DND-41 (cell line): ENCODE results near the gene BPIFB1.

Source experiments
- ATAC-seq: fragments of 200-7000 bp; cut with Tn5 transposase; 3 replicates; pipeline ENCODE4 v1.9.1; 2021; ENCODE audit warnings: low read depth; ENCODE audit not compliant: insufficient read depth
- DNase-seq: peaks from one replicate; pipeline ENCODE4 v3.0.0-alpha.2; 2020
- H2AFZ ChIP-seq: 2 replicates; pipeline ENCODE4 v1.6.0; 2012; ENCODE audit warnings: low read depth, low read length
- H3K27ac ChIP-seq: 2 replicates; pipeline ENCODE4 v1.5.1; 2012; ENCODE audit warnings: low read length, inconsistent platforms
- H3K27me3 ChIP-seq: fragments of 200-600 bp; sonication (generic); 2 replicates; pipeline ENCODE4 v1.6.0; 2012; ENCODE audit warnings: low read length, mild to moderate bottlenecking, inconsistent platforms; ENCODE audit not compliant: insufficient read depth, poor library complexity
- H3K36me3 ChIP-seq: 2 replicates; pipeline ENCODE4 v1.5.1; 2012; ENCODE audit warnings: low read length, inconsistent platforms; ENCODE audit not compliant: insufficient read depth
- H3K4me1 ChIP-seq: 2 replicates; pipeline ENCODE4 v1.5.1; 2012; ENCODE audit warnings: mild to moderate bottlenecking, low read length; ENCODE audit not compliant: insufficient read depth
- H3K4me2 ChIP-seq: 2 replicates; pipeline ENCODE4 v1.6.0; 2012; ENCODE audit warnings: mild to moderate bottlenecking, moderate library complexity, low read length, inconsistent platforms; ENCODE audit not compliant: insufficient read depth
- H3K4me3 ChIP-seq, 2 experiments: fragments of 200-600 bp in 1 of 2; shearing (Covaris generic) in 1 of 2; 2 replicates each; pipeline ENCODE4 v1.5.1; 2012 to 2016; ENCODE audit warnings: inconsistent platforms in 2 of 2, low read length in 2 of 2, mild to moderate bottlenecking in 2 of 2, low read depth in 1 of 2, moderate library complexity in 1 of 2
- H3K79me2 ChIP-seq: 2 replicates; pipeline ENCODE4 v1.6.0; 2012; ENCODE audit warnings: low read length, inconsistent platforms; ENCODE audit not compliant: insufficient read depth
- H3K9ac ChIP-seq: 2 replicates; pipeline ENCODE4 v1.6.0; 2012; ENCODE audit warnings: low read depth, mild to moderate bottlenecking, inconsistent platforms, low read length, moderate library complexity
- H3K9me3 ChIP-seq: 2 replicates; pipeline ENCODE4 v1.5.1; 2012; ENCODE audit warnings: low read length, moderate library complexity, mild to moderate bottlenecking, inconsistent platforms; ENCODE audit not compliant: insufficient read depth, severe bottlenecking
- H4K20me1 ChIP-seq: 2 replicates; pipeline ENCODE4 v1.6.0; 2012; ENCODE audit warnings: low read length; ENCODE audit not compliant: insufficient read depth
- EZH2 ChIP-seq: IDR thresholded peaks from 3 replicates; pipeline ENCODE4 v1.6.1; 2012; ENCODE audit warnings: borderline replicate concordance, low read depth, mild to moderate bottlenecking, moderate library complexity, low read length, inconsistent platforms; ENCODE audit not compliant: severe bottlenecking
- TF ChIP-seq, protein P1 (sequence below): IDR thresholded peaks from 2 replicates; pipeline ENCODE4 v1.5.1; 2012; ENCODE audit warnings: borderline replicate concordance, low read length, moderate library complexity, mild to moderate bottlenecking; ENCODE audit not compliant: poor library complexity, severe bottlenecking; ENCODE audit errors: extremely low read depth

BPIFB1 gene

GRCh38 chr20:33305589-33306057, 22.6 kb downstream of the BPIFB1 start:
- Histone ChIP-seq H2AFZ (no peak overlapping the region), H3K36me3 (no peaks in the 10 kb centered on the region), H3K27me3 (peaks cover 11% of the 10 kb centered on the region), H3K4me2 (no peak overlapping the region), H3K9ac (no peak overlapping the region), H3K9me3 (no peaks in the 10 kb centered on the region), H3K79me2 (no peaks in the 10 kb centered on the region), H4K20me1 (no peaks in the 10 kb centered on the region; the same call in 1 of the 2 replicates), H3K4me1 (no peaks in the 10 kb centered on the region), H3K4me3 (no peak overlapping the region), H3K27ac (no peak overlapping the region)
- DNase-seq (no peak), ATAC-seq (no peak)
- no peak for TF ChIP-seq EZH2
- TF ChIP-seq, protein P1, sequence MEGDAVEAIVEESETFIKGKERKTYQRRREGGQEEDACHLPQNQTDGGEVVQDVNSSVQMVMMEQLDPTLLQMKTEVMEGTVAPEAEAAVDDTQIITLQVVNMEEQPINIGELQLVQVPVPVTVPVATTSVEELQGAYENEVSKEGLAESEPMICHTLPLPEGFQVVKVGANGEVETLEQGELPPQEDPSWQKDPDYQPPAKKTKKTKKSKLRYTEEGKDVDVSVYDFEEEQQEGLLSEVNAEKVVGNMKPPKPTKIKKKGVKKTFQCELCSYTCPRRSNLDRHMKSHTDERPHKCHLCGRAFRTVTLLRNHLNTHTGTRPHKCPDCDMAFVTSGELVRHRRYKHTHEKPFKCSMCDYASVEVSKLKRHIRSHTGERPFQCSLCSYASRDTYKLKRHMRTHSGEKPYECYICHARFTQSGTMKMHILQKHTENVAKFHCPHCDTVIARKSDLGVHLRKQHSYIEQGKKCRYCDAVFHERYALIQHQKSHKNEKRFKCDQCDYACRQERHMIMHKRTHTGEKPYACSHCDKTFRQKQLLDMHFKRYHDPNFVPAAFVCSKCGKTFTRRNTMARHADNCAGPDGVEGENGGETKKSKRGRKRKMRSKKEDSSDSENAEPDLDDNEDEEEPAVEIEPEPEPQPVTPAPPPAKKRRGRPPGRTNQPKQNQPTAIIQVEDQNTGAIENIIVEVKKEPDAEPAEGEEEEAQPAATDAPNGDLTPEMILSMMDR = no peak

GRCh38 chr20:33306228-33306627, 23.2 kb downstream of the BPIFB1 start:
- DNase-seq (no peak), ATAC-seq (no peak)
- Histone ChIP-seq H3K4me1 (no peaks in the 10 kb centered on the region), H3K9me3 (no peaks in the 10 kb centered on the region), H3K4me3 (no peak overlapping the region), H3K27ac (no peak overlapping the region), H3K4me2 (no peak overlapping the region), H3K79me2 (no peaks in the 10 kb centered on the region), H4K20me1 (no peaks in the 10 kb centered on the region; the same call in 1 of the 2 replicates), H3K36me3 (no peaks in the 10 kb centered on the region), H2AFZ (no peak overlapping the region), H3K9ac (no peak overlapping the region), H3K27me3 (peaks cover 11% of the 10 kb centered on the region)
- no peak for TF ChIP-seq EZH2
- TF ChIP-seq, protein P1 = no peak

- no peak for ATAC-seq
- no peak overlapping the region for H2AFZ ChIP-seq
- no peak overlapping the region for H3K27ac ChIP-seq
- H4K20me1 ChIP-seq = no peaks in the 10 kb centered on the region; the same call in 1 of the 2 replicates
- no peak for TF ChIP-seq EZH2
- TF ChIP-seq, protein P1 = no peak
- peaks cover 8% of the 10 kb centered on the region for H3K27me3 ChIP-seq
- no peaks in the 10 kb centered on the region for H3K36me3 ChIP-seq
- DNase-seq = no peak
- no peaks in the 10 kb centered on the region for H3K4me1 ChIP-seq
- H3K4me3 ChIP-seq = no peak overlapping the region
- no peak overlapping the region for H3K9ac ChIP-seq
- no peak overlapping the region for H3K4me2 ChIP-seq
- no peaks in the 10 kb centered on the region for H3K79me2 ChIP-seq
- H3K9me3 ChIP-seq = no peaks in the 10 kb centered on the region
These were observed 23.8 kb downstream of the BPIFB1 start for GRCh38 chr20:33306807-33307206.
